Lower leg skin (tissue), 3 donors: ENCODE results near the gene MACROH2A2.

Experiments
- POLR2A ChIP-seq, 2 donors: fragments of 450-650 bp; IDR thresholded peaks; one replicate each; pipeline ENCODE4 v1.6.1; 2016 to 2017; ENCODE audit warnings: antibody characterized with exemption in 2 of 2, mild to moderate bottlenecking in 1 of 2, moderate library complexity in 1 of 2
- TF ChIP-seq, protein P1 (sequence below), 3 donors: fragments of 450-650 bp; IDR thresholded peaks; one replicate each; pipeline ENCODE4 v1.5.1; 2016; ENCODE audit warnings: antibody characterized with exemption in 3 of 3, mild to moderate bottlenecking in 3 of 3, moderate library complexity in 2 of 3

DNA sequence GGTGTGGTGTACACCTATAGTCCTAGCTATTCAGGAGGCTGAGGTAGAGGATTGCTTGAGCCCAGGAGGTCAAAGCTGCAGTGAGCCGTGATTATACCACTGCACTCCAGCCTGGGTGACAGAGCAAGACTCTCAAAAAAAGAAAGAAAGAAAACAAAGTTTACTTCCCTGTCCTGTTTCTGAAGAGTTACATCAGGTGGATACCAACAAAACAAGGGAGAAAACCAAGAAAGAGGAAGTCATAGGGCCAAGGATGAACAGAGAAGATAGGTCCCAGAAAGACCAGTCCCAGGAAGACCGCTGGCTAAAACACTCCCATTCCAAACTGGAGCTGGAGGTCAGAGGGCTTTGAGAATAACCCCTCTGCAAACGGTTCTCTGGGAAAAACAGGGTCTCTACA, 13.5 kb downstream of the MACROH2A2 start:
- TF ChIP-seq, protein P1, sequence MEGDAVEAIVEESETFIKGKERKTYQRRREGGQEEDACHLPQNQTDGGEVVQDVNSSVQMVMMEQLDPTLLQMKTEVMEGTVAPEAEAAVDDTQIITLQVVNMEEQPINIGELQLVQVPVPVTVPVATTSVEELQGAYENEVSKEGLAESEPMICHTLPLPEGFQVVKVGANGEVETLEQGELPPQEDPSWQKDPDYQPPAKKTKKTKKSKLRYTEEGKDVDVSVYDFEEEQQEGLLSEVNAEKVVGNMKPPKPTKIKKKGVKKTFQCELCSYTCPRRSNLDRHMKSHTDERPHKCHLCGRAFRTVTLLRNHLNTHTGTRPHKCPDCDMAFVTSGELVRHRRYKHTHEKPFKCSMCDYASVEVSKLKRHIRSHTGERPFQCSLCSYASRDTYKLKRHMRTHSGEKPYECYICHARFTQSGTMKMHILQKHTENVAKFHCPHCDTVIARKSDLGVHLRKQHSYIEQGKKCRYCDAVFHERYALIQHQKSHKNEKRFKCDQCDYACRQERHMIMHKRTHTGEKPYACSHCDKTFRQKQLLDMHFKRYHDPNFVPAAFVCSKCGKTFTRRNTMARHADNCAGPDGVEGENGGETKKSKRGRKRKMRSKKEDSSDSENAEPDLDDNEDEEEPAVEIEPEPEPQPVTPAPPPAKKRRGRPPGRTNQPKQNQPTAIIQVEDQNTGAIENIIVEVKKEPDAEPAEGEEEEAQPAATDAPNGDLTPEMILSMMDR (IDR thresholded peaks at IDR 0.05) = no peak
- TF ChIP-seq POLR2A (IDR thresholded peaks at IDR 0.05) = no peak
